IPS-18c (cell line): ENCODE results near the gene ILK.

Source experiments
- H3K4me3 ChIP-seq: 2 replicates; pipeline ENCODE4 v1.7.0; 2013; ENCODE audit warnings: low read depth, mild to moderate bottlenecking, low read length, moderate library complexity; ENCODE audit not compliant: insufficient read depth
- H3K9me3 ChIP-seq: one replicate; pipeline ENCODE4 v1.6.1; 2013; ENCODE audit warnings: mild to moderate bottlenecking, low read length, moderate library complexity; ENCODE audit not compliant: control insufficient read depth, insufficient read depth

ILK gene

DNA sequence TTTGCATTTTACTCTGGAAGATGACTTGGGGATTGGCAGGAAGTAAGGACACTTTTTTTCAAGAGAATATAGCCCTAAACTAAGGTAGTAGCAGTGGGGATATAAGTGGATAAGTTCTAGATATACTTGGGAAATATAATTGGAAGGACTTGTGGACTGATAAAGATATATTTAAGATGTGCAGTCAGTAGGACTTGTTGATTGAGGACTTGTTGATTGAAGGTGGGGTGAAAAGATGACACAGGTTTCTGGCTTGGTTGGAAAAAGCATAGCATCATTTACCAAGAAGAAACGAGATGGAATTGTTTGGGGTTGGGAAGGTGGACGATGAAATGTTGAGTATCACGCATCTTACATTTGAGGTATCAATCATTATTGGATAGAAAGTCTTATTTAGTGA lies 9.9 kb downstream of the ILK start:
- no peak overlapping the region for H3K4me3 ChIP-seq
- H3K9me3 ChIP-seq: no peaks in the 10 kb centered on the region

DNA sequence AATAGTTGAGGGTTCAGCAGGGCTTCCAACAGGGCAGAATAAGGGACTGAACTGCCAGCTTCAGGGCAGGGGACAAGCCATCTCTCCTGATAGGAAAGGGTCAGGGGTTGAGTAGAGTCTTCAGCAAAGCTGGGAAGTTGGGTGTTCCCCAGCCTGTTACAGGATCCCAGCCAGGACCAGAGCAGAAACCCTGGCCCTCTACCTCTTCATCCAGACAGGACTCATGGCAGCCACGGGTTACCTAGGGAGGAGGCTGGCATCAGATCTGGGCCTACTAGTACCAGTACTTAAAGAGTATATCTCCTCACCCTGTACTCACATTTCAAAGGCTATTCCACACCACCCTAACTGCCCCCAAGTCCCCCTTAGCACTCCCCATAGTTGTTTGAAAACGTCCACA lies 10.9 kb downstream of the ILK start:
- Histone ChIP-seq H3K4me3 (no peak overlapping the region), H3K9me3 (no peaks in the 10 kb centered on the region)

DNA sequence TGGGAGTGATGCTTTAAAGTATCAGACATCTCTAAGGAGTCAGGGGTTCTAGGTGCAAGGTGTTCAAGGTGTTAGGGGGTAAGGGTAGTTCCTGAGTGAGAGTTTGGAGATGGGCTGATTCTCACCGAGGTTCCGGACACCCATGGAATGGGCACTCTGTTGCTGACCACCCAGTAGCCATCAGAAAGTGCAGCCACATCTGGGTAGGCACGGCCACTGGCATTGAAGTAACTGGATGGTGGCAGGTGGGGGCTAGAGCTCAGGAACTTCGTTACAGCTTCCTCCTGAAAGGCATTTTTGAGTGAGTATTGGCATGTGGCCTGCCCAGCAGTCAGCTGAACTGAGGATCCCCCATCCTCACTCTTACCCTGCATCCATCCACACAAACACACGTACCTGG lies 11.5 kb downstream of the ILK start:
- Histone ChIP-seq H3K9me3 (no peaks in the 10 kb centered on the region), H3K4me3 (no peak overlapping the region)

DNA sequence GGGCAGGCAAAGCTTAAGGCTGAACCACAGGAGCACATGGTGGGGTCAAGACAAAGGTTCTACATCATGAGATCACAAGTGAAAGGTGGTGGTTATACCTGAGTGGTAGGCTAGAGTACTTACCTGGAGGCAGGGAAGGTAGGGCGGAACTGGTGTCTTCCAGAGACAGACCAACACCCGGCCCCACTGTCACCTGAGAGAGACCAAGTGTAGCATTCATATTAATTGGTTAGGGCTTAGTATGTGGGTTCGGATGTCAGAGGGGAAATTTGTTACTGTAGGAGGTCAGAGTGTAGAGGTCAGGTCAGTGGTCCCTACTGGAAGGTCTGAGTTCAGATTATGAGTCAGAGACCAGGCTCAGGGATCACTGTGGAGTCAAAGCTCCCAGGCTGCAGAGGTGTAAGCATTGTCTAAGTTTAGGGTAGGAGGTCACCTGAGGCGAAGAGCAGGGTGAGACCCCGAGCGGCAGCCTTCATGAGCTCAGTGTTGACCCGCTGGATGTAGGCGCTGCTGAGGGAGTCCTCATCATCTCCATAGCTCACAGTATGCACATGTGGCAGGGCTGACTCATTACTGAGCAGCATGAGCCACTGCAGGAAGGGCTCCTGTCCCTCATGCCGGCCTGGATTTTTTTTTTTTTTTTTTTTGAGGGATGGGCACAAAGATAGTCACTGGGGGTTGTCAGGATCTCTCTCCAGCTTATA lies 12.5 kb downstream of the ILK start:
- Histone ChIP-seq H3K9me3 (no peaks in the 10 kb centered on the region), H3K4me3 (no peak overlapping the region)

DNA sequence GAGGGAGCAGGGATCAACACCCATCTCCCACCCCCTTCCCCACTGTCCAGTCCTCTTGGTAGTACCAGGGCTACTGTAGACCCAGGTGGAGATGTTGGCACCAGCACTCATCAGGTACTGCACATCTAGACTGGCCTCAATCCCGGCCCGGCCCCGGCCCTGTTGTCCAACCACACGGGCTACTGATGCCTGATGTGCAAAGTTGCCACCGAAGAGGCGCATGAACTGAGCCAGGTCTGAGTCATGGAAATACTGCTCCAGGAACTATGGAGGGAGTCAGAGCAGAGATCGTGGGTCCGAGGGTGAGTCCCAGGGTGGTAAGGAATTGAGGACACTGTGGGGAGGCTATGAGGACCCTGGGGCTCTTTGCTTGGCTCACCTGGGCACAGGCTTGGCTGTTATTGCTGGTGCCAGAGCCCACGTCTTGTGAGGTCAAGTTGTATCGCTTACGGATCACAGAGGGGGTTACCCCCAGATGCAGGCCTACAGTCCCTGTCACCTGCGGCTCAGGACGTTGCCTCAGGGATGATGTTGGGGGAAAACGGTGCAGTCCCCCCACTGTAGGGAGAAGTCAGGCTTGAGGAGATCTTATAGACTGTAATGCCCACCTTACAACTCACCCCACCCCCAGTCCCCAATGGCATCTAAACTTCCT lies 13.1 kb downstream of the ILK start:
- Histone ChIP-seq H3K4me3 (no peak overlapping the region), H3K9me3 (no peaks in the 10 kb centered on the region)

DNA sequence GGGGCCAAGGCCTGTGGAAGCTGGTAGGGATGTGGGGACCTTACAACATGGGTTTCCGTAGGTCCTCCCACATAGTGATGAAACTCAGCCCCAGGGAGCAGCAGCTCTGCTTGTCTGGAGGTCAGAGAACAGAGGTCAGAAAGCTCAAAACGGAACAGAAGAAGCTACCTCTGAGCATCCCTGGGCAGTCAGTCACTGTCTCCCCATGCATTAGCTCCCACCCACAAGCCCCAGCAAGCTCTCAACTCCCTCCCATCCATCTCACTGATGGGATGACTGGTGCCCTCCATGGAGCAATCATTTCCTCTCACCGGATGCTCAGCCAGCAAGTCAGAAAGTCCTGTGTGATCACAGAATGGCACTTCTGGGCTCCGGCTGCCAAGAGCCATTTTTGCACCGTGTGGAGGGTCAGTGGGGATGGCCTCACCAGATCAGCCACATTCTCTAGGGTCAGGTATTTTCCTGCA lies 13.8 kb downstream of the ILK start:
- Histone ChIP-seq H3K9me3 (no peaks in the 10 kb centered on the region), H3K4me3 (no peak overlapping the region)

DNA sequence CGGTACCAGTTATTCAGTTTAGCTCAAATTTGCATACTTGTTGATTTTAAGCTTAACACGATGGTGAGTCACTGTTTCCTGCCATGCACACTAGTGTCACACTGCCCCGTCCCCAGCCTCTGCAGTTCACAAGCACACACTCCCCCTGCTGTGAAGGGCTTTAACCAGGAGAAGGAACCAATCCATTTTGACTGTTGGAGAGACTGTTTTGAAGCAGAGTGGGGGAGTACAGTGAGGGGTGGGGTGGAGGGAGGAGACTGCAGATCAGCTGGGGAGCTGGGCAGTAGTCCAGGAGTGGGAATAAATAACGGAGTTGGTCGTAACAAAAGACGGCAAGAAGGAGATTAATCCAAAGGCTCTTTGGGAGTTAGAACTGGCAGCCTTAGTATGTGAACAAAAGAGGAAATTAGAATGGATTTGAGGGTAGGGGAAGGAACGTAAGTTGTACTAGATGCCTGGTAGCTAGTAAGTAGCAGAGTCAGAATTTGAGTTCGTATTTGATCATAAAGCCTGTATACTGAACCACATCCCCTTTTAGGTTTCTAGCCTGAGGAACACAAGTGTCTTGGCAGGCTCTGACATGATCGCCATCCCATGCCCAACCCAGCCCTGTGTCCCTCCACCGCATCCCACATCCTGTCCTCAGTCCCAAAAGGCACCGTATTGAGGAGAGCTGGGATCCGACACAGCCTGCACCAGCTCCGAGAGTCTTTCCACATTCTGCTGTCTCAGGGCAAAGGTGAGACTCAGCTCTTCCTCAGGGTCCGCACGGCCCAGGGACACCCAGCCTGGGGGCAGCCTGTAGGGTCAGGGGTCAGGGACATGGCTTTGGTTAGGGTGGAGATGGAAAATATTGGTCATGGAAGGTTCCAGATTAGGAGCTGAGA lies 14.8 kb downstream of the ILK start:
- Histone ChIP-seq H3K4me3 (peak overlapping the region; percentile 69), H3K9me3 (no peaks in the 10 kb centered on the region)

DNA sequence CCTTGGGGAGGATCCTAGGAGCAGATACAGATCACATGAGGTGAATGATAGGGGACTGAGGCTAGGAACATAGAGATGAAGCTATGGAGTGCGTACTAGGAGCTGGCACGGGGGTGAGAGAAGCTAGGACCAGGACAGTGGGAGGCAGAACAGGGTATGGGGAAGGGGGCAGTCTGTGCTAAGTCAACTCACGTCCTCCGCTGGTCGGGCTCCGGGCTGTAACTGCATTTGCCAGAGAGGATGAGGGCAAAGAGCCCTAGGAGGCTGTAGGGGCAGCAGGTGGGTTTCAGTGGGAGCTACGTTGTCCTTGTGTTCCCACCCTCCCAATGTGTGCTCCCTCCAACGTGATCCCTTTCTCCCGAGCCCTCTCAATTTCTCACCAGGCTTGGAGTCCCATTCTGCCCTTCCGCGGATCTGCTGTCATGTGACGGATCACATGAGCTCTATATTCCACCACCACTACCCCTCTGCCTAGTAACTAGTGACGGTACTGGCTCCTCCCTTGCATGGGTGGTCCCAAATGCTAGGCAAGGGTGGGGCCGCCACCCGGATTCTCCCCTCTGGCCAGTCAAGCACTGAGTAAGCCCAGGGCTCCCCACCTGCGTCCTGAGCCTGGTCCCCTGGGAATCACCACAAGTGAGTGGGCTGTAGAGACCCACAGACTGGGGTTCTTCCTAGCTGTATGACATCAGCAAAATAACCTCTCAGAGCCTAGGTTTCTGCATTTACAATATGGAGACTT lies 15.6 kb downstream of the ILK start, which contains the start of gene TPP1:
TPP1 (minus strand) TSS at position 419 of the 742 bp plus-strand sequence; CDS start at position 397, 22 bp downstream.
- Histone ChIP-seq H3K9me3 (no peaks in the 10 kb centered on the region), H3K4me3 (peak within 1 kb of the TSS; percentile 69)

DNA sequence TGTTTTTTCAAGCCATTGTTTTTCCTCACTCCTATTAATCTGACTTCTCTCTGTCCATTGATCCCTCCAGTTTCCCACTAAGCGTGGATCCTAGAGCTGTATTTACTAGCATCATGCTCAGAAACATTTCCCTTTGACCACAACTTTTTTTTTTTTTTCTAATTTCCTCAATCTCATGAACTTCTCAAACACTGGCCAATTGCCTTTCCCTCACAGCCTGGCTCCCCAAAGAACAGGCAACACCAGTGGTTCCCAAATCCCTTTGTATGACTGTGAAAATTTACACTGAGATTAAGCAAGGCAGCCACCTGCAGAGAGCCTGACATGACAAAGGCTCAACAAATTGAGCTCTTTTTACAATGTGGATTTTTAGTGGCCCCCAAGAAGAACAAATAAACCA lies 17.1 kb downstream of the ILK start:
- no peak overlapping the region for H3K4me3 ChIP-seq

DNA sequence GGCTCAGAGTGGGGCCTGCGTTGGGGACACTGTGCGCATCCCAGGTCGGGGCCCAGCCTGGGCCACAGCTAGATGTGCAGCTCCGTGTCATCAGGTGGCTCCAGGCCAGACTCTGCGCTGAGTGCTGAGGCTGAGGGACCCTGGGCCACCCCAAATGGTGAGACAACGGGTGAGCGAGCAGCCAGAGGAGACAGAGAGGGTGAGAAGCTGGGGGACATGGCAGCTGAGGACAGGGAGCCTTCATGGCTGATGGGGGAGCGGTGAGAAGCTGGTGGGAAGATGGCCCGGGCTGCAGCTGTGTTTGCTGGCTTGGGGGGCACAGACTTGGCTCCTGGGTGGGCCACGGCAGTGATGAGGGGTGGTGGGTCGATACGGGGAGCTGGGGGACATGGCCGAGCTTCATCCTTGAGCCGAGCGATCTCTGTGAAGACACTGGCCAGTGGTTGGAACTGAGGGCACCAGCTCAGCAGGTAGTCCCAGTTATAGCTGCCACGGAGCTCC lies 18.2 kb downstream of the ILK start:
- Histone ChIP-seq H3K4me3 (no peak overlapping the region), H3K9me3 (no peaks in the 10 kb centered on the region)

More for the DNA sequence above, 17.1 kb downstream of the ILK start:
- no peaks in the 10 kb centered on the region for H3K9me3 ChIP-seq

DNA sequence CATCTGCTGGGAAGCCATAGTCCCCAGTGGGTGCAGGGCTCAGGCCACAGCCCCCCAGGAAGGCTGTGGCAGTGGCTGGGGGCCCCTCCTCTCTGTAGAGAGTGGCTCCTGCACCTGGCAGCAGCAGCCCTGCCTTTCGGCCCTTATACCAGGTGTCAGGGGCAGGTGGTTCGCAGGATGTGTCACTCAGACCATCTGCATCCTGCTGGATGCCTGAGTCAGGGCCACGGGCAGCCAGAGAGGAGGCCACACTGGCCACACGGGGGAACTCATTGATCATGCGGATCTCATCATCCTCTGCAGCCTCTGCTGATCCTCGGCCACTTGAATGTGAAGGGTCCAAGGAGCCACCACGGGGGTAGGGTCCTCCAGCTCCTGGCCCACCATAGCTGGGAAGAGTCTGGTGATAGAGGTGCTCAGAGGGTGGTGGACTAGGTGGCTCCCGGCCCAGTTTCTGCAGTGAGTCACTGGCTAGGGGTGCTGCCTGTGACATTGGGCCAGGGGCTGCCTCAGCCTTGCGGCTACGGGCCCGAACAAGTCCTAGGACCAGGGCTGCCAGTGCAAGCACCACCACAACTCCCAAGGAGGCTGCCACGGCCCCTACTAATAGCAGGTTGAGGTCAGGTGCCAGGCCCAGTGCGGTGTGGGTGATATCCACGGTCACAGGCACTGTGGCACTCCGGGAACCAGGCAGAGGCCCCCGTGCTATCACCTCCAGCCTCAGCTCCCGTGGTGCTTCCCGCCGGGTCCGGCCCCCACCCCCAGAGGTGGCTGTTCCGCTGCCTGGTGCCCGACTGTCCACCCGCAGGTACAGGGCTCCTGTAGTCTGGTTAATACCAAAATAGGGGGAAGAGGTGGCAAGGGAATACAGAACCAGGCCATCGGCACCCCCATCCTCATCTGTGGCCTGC lies 18.9 kb downstream of the ILK start:
- H3K4me3 ChIP-seq: no peak overlapping the region
- H3K9me3 ChIP-seq: no peaks in the 10 kb centered on the region

DNA sequence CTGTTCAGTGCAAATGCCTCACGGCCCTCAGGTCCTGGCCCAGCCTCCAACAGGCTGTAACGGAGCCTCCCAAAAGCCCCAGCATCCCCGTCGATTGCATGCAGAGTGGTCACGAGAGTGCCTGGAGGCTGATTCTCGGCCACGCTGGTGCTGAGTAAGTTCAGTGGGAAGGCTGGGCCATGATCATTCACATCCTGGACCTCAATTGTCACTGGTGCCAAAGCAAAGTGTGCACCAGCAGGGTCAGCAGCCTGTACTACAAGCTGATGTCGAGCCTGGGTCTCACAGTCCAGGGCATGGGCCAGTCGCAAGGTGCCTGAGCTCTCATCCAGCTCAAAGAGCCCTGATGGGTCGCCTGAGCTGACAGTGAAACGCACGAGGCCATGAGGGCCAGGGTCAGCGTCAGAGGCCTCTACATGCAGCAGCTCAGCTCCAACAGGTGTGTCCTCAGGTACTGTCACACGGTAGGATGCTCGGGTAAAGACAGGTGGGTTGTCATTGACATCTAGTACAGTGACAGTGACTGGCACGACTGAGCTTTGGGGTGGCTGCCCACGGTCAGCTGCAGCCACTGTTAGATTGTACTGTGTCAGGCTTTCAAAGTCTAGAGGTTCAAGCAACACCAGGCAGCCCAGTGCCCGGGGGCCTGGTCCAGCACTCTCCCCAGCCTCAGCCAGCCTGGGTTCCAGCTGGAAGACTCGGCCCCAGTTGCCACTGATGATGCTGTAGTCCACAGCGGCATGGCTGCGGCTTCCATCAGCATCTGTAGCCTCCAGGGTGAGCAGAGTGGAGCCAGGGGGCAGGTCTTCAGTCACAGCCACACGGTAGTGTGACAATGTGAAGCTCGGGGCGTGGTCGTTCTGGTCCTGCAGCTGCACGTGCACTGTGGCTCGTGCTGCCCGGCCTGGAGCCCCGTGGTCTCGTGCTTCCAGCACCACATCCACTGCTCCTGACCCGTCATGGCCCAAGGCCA lies 20.1 kb downstream of the ILK start:
- no peak overlapping the region for H3K4me3 ChIP-seq
- H3K9me3 ChIP-seq: no peaks in the 10 kb centered on the region

DNA sequence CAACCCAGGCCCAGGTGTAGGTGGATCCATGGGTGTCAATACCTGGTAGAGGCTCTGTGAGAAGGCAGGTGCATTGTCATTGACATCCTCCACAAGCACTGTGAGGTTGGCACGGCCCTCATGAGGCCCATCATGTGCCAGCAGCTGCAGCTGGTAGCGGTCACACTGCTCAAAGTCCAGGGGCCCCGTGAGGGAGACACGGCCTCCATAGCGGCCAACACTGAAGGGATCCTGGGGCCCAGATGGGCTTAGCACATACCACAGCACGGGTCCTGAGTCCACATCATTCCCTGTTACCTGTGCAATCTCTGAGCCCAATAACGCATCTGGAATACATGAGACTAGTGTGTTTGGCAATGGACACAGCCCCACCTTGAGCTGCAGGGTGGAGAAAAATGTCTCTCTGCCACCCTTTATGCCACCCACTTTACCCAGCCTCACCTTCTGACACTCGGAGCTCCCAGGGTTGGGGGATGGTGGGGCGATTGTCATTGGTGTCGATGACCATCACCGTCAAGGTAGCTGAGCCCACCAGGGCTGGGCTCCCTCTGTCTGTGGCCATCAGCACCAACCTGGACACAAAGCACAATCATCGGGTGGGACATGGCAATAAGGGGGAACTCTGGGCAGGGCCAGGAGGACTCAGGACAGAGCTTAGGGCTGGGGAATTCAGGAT lies 21.7 kb downstream of the ILK start:
- no peaks in the 10 kb centered on the region for H3K9me3 ChIP-seq
- H3K4me3 ChIP-seq: no peak overlapping the region

DNA sequence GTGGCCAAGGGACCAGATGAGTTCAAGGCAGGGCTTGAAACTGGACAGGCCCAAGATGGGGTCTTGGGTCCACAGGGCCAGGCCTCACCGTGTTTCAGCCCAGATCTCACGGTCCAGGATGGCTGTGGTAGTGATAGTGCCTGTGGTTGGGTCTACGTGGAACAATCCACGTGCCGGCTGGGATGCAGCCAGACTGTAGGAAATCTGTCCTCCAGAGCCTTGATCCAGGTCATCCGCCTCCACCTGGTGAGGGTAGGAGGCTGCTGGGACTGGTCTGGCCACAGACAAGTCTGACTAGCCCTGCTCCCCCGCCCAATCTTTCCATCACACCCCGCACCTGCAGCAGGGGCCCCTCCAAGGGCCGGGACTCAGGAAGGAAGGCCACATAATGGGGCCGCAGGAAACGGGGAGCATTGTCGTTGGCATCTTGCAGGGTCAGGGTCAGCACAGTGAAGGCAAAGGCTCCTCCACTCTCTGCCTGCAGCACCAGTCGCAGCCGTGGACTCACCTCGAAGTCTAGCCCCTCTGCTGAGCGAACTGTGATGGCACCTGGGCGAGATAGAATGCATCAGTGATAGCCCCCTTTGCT lies 22.4 kb downstream of the ILK start:
- Histone ChIP-seq H3K4me3 (no peak overlapping the region), H3K9me3 (no peaks in the 10 kb centered on the region)
